ENCODE data around the gene IP6K2. TPM values are rescaled to one million over a fixed set of nuclear protein-coding genes. Genes with fewer than 3 reads are reported as not detected.
A peak's percentile ranks its signal among the peaks of the same experiment; 100 is the strongest.

The IP6K2 gene
- total RNA-seq, 3 donors from 2014 or later: 99.3 to 199 (median 137) TPM

DNA sequence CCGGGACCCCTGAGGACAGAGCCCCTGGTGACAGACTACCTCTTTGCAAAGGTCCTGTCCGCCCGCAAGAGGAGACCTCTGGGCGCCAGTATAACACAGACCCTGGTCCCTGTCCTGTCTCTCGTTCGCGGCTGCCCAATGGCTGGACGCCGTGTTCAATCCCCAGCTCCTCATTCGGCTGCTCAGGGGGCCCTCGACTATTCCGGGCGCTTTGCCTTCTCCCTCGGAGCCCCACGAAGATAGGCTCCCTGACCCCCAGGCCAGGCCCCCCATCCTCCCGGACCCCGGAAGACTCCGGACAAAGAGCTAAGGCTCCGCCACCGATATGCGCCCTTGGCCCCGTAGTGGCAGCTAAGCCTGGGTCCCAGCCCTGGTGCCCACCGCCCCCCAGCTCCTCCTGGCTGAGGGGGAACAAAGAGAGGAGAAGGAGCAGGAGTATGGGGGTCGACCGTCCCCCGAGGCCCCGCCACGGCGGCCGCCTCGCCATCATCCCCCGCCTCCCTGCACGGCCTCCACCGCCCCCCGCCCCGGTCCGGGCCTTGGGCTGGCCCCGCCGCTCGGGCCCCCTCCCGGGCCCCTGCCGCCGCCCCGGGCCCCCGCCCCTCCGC lies 54.8 kb downstream of the IP6K2 start:
- Histone ChIP-seq H3K36me3 (ENCODE audit: low read depth) (no peaks in the 10 kb centered on the region), H3K4me1 (ENCODE audit: low read depth) (peaks cover 14% of the 10 kb centered on the region), H3K9me3 (no peaks in the 10 kb centered on the region), H3K4me3 (no peak overlapping the region)
- ATAC-seq (no peak), DNase-seq (peak in 1 of 3 donors; percentile 47)
- TF ChIP-seq, protein P1, sequence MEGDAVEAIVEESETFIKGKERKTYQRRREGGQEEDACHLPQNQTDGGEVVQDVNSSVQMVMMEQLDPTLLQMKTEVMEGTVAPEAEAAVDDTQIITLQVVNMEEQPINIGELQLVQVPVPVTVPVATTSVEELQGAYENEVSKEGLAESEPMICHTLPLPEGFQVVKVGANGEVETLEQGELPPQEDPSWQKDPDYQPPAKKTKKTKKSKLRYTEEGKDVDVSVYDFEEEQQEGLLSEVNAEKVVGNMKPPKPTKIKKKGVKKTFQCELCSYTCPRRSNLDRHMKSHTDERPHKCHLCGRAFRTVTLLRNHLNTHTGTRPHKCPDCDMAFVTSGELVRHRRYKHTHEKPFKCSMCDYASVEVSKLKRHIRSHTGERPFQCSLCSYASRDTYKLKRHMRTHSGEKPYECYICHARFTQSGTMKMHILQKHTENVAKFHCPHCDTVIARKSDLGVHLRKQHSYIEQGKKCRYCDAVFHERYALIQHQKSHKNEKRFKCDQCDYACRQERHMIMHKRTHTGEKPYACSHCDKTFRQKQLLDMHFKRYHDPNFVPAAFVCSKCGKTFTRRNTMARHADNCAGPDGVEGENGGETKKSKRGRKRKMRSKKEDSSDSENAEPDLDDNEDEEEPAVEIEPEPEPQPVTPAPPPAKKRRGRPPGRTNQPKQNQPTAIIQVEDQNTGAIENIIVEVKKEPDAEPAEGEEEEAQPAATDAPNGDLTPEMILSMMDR (IDR thresholded peaks at IDR 0.05): no peak
- intact Hi-C loops (cut with DNase I, micrococcal nuclease): no loop called here

DNA sequence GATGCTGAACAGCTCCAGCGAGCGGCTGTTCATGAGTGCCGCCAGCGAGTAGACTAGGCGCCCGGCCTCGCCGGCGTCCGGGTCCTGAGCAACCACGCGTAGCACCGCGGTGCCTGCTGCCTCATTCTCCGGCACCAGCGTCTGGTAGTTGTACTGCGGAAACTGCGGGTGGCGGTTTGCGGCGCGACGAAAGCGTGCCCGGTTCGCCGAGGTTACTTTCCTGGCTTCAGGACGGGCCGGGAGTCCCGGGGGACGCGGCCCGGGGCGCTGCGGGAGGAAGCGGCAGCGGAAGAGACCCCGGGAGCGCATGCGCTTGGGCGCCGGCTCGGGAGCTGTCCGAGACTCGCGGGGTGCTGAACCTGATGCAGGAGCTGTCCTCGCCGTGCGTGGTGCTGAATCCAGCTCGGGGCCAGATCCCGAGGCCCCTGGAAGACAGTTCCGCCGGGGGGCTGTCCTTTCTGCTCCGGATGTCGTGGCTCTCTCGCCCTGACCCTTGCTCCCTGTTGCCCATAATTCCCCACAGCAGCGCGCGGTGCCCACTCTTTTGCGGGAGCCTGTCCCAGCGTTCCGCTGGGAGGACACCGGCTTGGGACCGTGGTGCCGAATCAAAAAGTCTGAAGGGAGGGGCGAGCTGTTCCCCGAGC lies 55.4 kb downstream of the IP6K2 start:
- TF ChIP-seq, protein P1 (IDR thresholded peaks at IDR 0.05): no peak
- H3K4me3 ChIP-seq: no peak overlapping the region
- no peaks in the 10 kb centered on the region for H3K36me3 ChIP-seq (ENCODE audit: low read depth)
- intact Hi-C loops (cut with DNase I, micrococcal nuclease): no loop called here
- peaks cover 14% of the 10 kb centered on the region for H3K4me1 ChIP-seq (ENCODE audit: low read depth)
- ATAC-seq (peak; percentile 29), DNase-seq (peak; percentile 72 to 81 (median 73))
- no peaks in the 10 kb centered on the region for H3K9me3 ChIP-seq

DNA sequence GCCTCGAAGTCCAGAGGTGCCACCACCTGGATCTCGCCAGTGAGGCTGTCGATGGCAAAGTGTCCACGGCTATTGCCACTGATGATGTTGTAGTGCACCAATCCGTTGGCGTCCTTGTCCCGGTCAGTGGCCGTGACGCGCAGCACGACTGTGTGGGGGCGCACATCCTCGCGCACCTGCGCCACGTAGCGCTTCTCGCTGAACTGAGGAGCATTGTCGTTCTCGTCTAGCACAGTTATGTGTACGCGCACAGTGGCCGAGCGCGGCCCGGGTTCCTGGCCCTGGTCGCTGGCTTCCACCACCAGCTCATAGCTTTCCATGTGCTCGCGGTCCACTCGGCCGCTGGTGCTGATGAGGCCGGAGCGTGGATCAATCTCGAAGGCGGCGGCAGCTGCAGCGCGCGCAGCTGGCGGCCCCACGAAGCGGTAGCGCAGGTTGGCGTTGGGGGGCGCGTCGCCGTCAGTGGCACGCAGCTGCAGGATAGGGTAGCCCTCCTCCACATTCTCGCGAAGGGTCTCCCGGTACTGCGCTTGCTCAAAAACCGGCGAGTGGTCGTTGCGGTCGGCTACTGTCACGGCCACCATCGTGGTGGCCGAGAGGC lies 56.1 kb downstream of the IP6K2 start:
- Histone ChIP-seq H3K36me3 (ENCODE audit: low read depth) (no peaks in the 10 kb centered on the region), H3K4me1 (ENCODE audit: low read depth) (peaks cover 14% of the 10 kb centered on the region), H3K9me3 (no peaks in the 10 kb centered on the region), H3K4me3 (no peak overlapping the region)
- intact Hi-C loops (cut with DNase I, micrococcal nuclease): no loop called here
- ATAC-seq (no peak), DNase-seq (no peak)
- TF ChIP-seq, protein P1 (IDR thresholded peaks at IDR 0.05): no peak

DNA sequence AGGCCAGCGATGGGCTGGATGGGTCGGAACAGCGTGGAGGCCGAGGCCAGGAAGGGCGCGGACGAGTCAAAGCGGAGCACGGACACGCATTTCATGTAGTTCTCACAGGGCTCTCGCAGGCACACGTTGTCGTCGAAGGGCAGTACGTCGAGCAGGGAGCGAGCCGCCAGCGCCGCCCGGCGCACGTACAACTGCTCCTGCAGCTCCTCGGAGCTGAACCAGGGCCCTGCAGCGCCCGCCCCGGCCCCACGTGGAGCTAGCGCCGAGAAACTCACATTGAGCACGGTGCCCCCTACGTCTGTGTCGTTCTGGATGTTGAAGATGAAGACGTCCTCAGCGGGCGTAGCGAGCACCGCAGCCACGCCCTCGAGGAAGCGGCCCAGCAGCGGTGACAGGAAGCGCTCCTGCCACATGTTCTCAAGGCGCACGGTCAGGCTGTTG lies 60.2 kb downstream of the IP6K2 start:
- DNase-seq (peak in 1 of 3 donors; percentile 45), ATAC-seq (no peak)
- Histone ChIP-seq H3K4me3 (no peak overlapping the region), H3K36me3 (ENCODE audit: low read depth) (no peaks in the 10 kb centered on the region), H3K4me1 (ENCODE audit: low read depth) (no peaks in the 10 kb centered on the region), H3K9me3 (no peaks in the 10 kb centered on the region)
- TF ChIP-seq, protein P1 (IDR thresholded peaks at IDR 0.05): no peak
- intact Hi-C loops (cut with DNase I, micrococcal nuclease): no loop called here

DNA sequence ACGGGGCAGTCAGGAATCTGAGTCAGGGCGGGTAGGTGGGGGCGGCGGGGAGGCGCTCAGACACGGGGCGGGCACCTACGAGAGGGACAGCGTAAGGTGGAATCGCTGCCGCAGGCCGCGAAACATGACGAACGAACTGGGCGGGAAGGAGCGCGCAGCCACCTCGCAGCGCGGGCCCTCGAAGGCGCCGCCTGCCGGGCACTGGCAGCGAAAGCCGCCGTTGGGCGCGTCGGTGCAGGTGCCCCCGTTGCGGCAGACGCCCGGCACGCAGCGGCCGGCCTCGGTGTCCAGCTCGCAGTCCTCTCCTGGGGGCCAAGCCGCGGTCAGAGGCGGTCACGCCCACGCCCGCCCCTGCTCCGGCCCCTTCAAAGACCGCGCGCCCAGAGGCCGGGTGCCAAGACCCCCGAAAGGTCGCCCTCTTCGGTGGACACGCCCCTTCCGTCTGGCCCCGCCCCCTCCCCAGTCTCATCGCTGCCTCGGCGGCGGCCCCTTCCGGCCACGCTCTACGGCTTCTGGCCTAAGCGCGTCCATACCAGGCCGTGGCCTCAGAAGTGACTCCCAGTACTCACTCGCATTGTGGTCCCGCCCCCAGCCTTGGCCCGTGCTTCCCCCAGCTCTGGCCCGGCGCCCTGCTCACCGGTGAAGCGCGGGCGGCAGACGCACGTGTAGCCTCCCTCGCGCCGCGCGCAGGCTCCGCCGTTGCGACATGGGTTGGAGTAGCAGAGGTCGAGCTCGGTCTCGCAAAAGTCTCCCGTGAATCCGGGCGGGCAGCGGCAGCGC lies 60.8 kb downstream of the IP6K2 start:
- intact Hi-C loops (cut with DNase I, micrococcal nuclease): no loop called here
- ATAC-seq (peak; percentile 92), DNase-seq (peak; percentile 87)
- Histone ChIP-seq H3K4me3 (peak overlapping the region; percentile 19), H3K4me1 (ENCODE audit: low read depth) (no peaks in the 10 kb centered on the region), H3K36me3 (ENCODE audit: low read depth) (no peaks in the 10 kb centered on the region), H3K9me3 (no peaks in the 10 kb centered on the region)
- TF ChIP-seq, protein P1 (IDR thresholded peaks at IDR 0.05): peak; percentile 61

Data from mucosa of descending colon (tissue), 3 donors.